Activated CD8-positive, alpha-beta memory T cell treated with anti-CD3 and anti-CD28 coated beads for 36 hours (primary cell): Measurements from ENCODE around the gene CTAGE1. TPM values are rescaled to one million over a fixed set of nuclear protein-coding genes. Genes with fewer than 3 reads are reported as not detected.
"Not testable (repeated sequence)": the region's sequence is repeated elsewhere in the genome, so short reads cannot be mapped to it uniquely, and the experiment has no call there.

ENCODE experiments used
- CTCF ChIA-PET: fragments of 350-600 bp; sonication (Branson Sonifier 250); formaldehyde crosslinking; loops from one replicate; lab custom pipeline; 2021; ENCODE audit warnings: antibody characterized with exemption; lab: Charles Lee
- POLR2A ChIA-PET: fragments of 350-600 bp; sonication (Branson Sonifier 250); formaldehyde crosslinking; loops from one replicate; lab custom pipeline; 2021; ENCODE audit warnings: antibody characterized with exemption; lab: Charles Lee
- total RNA-seq, 2 experiments: library from RNA; stranded (reverse); gene quantifications; one replicate each; pipeline ENCODE4 v1.2.3, GENCODE V29; 2021

Gene CTAGE1, protein sequence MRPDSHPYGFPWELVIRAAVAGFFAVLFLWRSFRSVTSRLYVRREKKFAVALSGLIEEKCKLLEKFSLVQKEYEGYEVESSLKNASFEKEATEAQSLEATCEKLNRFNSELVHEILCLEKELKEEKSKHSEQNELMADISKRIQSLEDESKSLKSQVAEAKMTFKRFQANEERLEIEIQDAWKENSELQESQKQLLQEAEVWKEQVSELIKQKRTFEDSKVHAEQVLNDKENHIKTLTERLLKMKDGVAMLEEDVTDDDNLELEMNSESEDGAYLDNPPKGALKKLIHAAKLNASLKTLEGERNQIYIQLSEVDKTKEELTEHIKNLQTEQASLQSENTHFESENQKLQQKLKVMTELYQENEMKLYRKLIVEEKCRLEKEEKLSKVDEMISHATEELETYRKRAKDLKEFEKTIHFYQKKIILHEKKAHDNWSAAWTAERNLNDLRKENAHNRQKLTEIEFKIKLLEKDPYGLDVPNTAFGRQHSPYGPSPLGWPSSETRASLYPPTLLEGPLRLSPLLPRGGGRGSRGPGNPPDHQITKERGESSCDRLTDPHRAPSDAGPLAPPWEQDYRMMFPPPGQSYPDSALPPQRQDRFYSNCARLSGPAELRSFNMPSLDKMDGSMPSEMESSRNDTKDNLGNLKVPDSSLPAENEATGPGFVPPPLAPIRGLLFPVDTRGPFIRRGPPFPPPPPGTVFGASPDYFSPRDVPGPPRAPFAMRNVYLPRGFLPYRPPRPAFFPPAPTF
- total RNA-seq = not detected

DNA sequence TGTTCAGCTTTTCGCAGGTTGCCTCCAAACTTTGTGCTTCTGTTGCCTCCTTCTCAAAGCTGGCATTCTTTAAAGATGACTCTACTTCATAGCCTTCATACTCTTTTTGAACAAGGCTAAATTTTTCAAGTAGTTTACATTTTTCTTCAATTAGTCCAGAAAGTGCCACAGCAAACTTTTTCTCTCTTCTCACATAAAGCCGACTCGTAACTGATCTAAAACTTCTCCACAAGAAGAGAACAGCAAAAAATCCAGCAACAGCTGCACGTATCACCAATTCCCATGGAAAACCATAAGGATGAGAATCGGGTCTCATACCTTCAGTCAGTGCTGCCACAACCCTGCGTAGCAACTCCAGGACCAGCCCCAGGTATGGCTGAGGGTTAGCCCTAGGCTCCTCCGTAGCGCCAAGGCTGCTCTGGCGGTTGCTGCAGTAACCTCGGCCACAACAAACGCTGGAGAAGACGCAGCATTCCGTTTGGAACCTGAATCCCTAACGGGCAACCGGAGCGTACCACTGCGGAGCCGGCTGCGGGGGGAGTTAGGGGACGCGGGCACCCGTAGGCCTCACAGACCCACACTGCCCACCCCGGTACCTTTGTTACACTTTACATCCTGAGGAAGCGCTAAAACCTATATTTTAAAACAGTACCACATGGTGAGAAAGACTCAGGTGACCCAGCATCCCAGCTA is at the start of gene CTAGE1:
Gene CTAGE1 (minus strand): TSS at position 420 of the 693 bp plus-strand sequence. CDS start 104 bp downstream, at position 316.
- CTCF ChIA-PET = no interaction called here

DNA sequence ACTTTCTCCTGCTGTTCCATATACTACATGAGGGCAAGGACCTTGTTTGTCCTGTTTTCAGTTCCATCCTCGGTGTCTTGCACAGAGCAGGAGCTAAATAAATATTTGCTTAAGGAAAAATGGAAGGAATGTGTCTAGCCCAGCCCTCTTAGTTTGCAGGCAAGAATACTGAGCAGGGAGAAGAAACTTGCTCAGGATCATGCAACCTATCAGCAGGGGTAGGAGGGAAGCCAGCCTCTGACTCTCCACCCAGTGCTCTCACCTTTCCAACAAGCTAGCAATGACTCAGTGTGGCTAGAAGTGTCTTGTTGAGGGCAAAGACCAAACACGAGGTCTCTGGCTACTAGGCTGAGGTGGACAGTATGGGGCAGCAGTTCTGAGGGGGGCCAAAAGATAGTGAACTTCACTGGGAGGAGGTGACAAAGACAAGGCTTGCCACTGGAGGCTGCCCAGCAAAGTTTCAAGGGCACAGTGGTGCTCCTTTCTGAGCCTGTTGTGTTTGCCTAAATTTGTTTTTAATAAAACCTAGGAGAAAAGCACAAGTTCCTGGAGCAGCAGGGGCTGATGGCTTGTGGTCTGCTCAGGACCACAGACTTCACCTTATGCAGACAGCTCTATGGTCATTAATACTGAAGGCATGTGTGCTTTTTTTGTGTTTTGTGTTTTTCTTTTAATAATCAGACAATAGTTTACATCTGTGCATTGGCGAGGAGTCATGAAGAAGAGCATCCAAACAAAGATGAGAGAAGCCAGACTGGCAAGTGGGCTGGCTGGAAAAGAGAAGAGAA is 49.1 kb upstream of the CTAGE1 start:
- POLR2A ChIA-PET = no interaction called here
- CTCF ChIA-PET = no interaction called here

More for the DNA sequence above, at the start of gene CTAGE1:
- POLR2A ChIA-PET = no interaction called here

DNA sequence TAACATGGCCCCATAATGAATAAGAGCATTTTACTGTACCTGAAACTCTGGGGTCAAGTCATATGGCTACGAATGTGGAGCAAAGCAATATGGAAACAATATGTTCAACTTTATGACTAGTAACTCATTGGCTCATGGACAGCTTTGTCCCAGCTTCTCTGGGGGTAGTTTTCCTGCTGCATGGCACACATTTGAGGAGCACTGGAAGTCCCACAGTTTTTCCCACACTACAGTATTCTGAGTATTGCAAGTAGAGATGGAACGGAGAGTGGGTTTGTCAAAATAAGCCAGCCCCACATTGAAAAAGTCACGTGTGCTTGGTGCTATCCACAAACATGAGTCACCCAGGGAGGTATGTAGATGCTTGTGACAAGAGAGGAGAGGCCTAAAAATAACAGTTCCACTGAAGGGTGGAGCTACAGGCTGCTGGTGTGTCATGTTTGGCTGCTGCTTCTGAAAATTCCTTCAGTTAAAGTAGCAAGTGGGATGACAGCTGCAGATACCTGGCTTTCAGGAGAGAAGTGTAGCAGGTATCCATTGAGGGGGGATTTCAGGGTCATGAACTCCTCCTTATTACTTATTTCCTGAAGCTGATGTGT is 48.2 kb upstream of the CTAGE1 start:
- POLR2A ChIA-PET = no interaction called here
- CTCF ChIA-PET = no interaction called here

DNA sequence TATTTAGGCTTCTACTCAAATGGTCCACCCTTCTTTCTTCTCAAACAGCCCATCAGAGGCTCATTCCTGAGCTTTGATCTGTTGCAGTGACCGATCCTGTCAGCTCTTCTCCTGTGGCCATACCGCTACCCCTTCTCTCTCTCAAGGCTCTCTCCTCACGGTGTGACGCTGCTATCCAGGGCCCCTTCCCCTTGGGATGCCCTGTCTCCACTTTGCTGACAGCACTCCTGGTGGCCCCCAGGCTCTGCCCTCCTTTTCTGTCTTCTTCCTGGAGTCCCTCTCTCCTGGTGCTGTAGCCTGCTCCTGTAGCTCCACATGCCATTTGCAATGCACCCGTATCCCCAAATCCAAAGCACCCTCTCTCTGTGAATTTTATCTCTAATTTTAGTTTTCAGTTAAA is 45.4 kb upstream of the CTAGE1 start:
- ChIA-PET CTCF (interaction anchor here (1.4 kb wide), 1 partner anchor 9 kb away, joined by 3 read pairs; no protein-coding TSS in a partner anchor), POLR2A (no interaction called here)

DNA sequence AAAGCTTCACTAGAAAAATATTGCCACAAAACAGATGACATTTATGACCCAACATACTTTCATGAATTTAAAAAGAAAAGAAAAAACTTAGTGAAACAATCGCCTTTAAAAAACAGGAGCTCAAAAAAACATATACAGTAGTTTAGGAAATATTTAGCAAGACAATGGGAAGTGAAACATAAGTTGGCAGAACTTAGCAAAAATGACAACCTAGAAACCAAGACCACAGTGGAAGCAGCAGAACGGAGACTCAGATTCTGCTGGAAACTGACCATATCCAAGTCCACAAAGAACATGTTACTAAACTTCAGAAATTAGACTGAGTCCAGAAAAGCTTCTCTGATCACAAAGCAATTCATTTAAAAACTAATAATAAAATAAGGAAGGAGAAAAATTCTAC is 41.8 kb upstream of the CTAGE1 start:
- ChIA-PET CTCF (no interaction called here), POLR2A (interaction anchor here (0.7 kb wide), 1 partner anchor 157 kb away, joined by 5 read pairs; no protein-coding TSS in a partner anchor)

DNA sequence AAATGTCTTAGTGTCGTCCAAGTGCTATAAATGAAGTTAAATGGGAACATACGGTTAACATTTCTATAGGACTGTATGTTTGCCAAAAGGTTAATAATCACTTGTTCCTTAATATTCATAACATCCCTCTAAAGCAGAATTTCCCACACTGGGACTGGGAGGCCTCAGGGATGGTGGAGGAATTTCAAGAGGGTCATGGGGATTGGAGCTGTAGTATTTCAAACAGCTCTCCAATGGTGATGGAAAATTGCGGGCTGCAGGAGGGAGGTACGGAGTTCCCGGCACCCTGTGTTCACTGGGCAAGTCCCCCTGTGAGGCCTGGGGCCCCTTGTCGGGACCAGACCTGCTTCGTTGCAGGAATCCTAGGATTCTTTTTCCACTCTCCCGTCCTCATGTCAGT is 39.8 kb upstream of the CTAGE1 start:
- POLR2A ChIA-PET = no interaction called here
- CTCF ChIA-PET = no interaction called here

DNA sequence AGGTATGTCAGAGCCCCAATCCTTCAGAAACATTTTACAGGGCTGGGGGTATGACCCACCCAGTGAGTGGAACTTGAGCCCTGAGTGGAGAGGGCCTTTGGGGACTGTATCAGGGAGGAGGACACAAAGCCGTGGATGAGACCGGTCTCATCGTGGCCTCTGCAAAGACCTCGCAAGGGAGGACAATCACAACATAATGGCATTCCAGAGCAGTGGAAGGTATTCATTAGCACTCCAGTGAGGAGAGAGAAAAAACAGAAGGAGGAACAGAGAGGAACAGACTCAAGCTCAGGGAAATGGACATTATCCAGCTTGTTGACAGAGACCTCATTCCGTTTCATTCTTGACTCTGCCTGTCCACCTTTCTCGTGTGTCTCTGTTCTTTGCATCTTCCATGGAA is 38.8 kb upstream of the CTAGE1 start:
- ChIA-PET POLR2A (no interaction called here), CTCF (no interaction called here)

DNA sequence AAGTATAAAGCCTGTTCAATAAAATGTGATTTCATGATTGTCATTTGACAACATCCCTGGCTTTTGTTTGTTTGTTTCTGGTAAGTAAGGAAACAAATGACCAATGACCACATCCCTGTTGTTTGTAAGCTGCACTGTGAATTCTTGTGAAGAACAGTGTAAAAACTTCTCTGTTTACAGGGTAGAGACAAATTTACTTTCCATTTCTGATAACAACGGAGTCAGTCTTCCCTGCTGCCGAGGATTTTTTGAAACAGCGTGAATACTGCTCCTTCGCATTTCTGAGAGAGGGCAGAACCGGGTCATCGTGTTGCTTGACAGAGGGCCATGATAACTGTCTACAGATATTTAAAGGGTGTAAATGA is 38.4 kb upstream of the CTAGE1 start:
- CTCF ChIA-PET = no interaction called here
- POLR2A ChIA-PET = no interaction called here

DNA sequence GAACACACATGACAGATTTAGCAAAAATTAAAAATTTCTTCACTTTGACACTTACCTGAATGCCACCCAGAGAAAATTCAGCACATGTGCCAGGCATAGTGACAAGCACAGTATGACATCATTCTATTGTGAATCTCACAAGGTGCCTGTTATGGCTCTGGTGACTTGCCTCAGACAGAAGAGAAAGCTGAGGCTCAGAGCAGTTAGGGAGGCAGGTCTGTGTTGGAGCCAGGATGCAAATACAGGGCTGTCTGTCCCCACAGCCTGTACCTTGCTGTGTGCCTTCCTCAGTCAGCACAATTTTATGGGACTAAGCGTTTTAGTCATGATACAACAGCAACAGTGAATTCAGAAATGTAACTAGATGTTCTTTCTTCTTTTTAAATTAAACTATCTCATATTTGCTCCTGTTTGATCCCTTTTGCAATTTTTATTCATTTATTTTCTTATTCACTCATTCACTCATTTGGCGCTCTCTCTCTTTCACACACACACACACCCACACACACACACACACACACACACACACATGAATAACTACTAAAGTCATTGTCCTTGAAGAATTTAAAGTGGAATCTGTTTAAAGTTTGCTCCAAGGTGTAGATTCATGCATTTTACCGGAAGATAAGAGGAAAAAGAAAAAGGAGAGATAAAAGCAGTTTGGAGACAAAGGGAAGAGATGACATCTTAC is 37.9 kb upstream of the CTAGE1 start:
- CTCF ChIA-PET = no interaction called here
- POLR2A ChIA-PET = no interaction called here

DNA sequence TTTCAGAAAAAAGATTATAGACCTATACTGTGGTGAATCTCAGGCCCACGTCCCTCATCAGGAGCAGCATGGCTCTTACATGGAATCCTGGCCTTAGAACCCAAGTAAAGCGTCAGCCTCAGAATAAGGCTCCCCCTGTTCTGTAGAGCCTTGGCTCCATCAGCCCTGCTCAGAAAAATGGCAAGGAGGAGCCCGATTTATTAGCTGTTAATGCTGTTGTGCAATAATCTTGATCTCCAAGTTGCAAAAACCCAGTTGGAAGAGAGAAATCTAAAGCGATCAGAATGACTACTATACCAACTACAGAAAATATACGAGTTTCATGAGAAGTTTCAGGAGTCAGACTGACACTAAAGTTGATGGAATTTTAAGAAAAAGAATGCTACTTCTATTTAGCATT is 35.6 kb upstream of the CTAGE1 start:
- CTCF ChIA-PET = interaction anchor here (1.2 kb wide), 1 partner anchor 9 kb away, joined by 3 read pairs; no protein-coding TSS in a partner anchor
- POLR2A ChIA-PET = no interaction called here

DNA sequence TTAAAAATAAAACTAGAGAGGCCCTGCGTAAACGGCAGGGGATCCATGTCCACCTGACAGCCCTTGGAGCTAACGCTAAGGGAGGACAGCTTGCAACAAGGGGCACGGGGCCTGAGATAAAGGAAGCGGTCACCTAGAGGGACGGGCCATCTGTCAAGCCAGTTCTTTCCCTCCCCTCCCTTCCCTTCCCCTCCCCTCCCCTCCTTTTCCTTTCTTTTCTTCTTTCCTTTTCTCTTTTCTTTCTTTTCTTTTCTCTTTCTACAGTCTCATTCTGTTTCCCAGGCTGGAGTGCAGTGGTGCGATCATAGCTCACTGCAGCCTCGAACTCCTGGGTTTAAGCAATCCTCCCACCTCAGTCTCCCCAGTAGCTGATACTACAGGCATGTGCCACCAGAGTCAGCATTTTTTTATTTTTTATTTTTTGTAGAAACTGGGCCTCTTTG is 34.5 kb upstream of the CTAGE1 start:
- POLR2A ChIA-PET = no interaction called here
- CTCF ChIA-PET = no interaction called here

DNA sequence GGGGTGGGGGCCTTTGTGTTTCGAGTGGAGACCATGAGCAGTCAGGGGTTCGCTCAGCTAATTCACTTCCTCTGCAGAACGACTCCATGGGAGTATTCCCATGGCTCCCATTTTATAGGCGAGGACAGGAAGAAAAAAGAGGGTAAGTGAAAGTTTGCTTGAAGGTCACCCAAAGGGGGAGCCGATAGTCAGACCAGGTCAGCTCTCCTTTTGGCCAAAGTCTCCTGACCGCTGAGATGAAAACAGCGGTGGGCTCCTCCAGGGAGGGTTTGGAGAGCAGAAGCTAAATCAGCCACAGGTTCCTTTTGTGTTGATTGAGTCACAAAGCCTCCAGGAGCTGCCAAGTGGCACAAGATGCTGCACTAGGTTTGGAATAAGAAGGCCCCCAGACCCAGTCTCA is 34.1 kb upstream of the CTAGE1 start:
- CTCF ChIA-PET = no interaction called here
- POLR2A ChIA-PET = no interaction called here

DNA sequence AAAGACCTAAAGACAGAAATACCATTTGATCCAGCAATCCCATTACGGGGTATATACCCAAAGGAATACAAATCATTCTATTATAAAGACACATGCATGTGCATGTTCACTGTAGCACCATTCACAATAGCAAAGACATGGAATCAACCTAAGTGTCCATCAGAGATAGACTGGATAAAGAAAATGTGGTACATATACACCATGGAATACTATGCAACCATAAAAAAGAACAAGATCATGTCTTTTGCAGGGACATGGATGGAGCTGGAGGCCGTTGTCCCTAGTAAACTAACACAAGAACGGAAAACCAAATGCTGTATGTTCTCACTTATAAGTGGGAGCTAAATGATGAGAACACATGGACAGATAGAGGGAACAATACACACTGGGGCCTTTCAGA is 33.1 kb upstream of the CTAGE1 start:
- POLR2A ChIA-PET, CTCF ChIA-PET: not testable (repeated sequence)

DNA sequence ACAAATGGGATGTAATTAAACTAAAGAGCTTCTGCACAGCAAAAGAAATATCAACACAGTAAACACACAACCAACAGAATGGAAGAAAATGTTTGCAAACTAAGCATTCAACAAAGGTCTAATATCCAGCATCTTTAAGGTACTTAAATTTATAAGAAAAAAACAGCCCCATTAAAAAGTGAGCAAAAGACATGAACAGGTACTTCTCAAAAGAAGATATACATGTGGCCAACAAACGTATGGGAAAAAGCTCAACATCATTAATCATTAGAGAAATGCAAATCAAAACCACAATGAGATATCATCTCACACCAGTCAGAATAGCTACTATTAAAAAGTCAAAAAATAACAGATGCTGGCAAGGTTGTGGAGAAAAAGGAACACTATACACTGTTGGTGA is 32.6 kb upstream of the CTAGE1 start:
- CTCF ChIA-PET = not testable (repeated sequence)

DNA sequence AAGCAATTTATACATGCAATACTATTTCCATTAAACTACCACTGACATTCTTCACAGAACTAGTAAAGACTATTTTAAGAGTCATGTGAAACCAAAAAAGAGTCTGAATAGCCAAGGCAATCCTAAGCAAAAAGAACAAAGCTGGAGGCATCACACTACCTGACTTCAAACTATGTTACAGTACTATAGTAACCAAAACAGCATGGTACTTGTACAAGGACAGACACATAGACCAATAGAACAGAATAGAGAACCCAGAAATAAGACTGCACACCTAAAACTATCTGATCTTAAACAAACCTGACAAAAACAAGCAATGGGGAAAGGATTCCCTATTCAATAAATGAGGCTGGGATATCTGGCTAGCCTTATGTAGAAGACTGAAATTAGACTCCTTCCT is 32.0 kb upstream of the CTAGE1 start:
- POLR2A ChIA-PET = interaction anchor here (0.6 kb wide), 1 partner anchor 255 kb away, joined by 4 read pairs; no protein-coding TSS in a partner anchor
- CTCF ChIA-PET = not testable (repeated sequence)

More for the DNA sequence above, 32.6 kb upstream of the CTAGE1 start:
- POLR2A ChIA-PET = interaction anchor here (0.6 kb wide), 1 partner anchor 256 kb away, joined by 4 read pairs; no protein-coding TSS in a partner anchor

DNA sequence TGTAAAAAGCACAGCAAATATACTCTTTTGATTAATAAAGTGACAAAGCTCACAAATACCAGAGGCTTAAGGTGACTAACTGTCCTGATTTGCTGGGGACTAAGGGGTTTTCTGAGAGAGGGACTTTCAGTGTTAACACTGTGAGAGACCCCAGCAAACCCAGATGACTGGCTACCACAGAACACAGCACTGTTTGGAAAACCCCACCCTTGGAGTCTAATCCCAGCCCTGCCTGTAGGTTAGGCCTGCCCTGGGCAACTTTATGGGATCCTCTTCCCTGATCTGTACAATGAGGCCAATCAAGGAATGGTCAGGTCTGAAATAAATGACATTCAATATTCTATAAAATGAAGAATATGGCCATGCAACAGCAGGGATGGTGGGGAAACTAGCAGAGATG is 30.5 kb upstream of the CTAGE1 start:
- POLR2A ChIA-PET = no interaction called here
- CTCF ChIA-PET = no interaction called here

DNA sequence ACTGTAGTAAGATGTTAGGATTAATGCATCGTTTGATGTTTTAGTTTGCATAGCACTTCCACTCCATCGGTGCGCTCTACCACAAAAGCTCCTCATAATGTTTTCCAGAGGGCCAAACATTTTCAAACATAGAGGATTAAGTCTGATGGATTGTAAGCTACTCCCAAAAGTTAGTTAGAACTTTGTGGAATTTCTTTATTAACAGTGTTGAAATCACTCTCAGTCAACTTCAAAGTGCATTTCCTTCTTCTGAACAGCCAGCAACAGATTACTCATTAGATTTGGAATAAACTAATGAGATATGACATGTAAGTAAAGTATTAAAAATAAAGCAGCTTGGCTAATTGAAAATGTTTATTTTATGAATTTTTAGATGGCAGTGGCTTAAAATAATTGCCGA is 30.1 kb upstream of the CTAGE1 start:
- ChIA-PET POLR2A (no interaction called here), CTCF (no interaction called here)

DNA sequence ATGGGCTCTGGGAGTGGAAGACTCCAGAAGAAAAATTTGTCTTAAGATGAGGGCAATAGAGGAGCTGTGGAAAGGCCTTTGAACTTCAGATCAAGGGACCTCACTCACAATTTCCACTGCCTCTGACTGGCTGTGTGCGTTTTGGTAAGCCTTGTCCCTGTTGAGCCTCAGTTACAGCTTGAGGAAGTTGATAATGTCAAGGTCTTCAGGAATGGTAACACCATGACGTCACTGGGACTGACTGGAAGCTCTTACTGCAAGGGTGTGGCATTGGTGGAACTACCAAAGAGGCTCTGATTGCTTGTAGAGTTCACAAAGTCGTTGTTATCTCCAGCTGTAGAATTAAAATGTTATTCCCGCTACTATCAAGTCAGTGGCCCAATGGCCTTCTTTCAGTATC is 29.2 kb upstream of the CTAGE1 start:
- ChIA-PET POLR2A (no interaction called here), CTCF (no interaction called here)
